Kidney (tissue), 22 donors: ENCODE data around the gene SSBP4. TPM values are rescaled to one million over a fixed set of nuclear protein-coding genes. Genes with fewer than 3 reads are reported as not detected.

Experiments used
- DNase-seq, 5 donors: peaks; one replicate each; pipeline ENCODE4 v3.0.0-alpha.2; 2013 to 2020
- FAIRE-seq: peaks from 2 replicates; lab custom pipeline; 2012; peaks lifted over from hg19 to GRCh38; lab: Jason Lieb, UNC
- H3K27ac ChIP-seq, 2 donors: one replicate each; pipeline ENCODE4 v1.7.0; 2013; ENCODE audit warnings: low read depth in 2 of 2, low read length in 2 of 2, inconsistent platforms in 1 of 2
- H3K27me3 ChIP-seq: one replicate; pipeline ENCODE4 v1.7.1; 2013; ENCODE audit warnings: low read length, inconsistent platforms; ENCODE audit not compliant: control insufficient read depth, insufficient read depth
- H3K36me3 ChIP-seq, 3 donors: one replicate each; pipeline versions ENCODE4 v1.7.0 to v1.7.1; 2013; ENCODE audit warnings: low read length in 3 of 3, control low read depth in 1 of 3, inconsistent platforms in 1 of 3; ENCODE audit not compliant: insufficient read depth in 3 of 3, control insufficient read depth in 2 of 3
- H3K4me1 ChIP-seq, 3 donors: one replicate each; pipeline versions ENCODE4 v1.7.0 to v1.7.1; 2013; ENCODE audit warnings: low read length in 3 of 3, inconsistent platforms in 1 of 3, low read depth in 1 of 3; ENCODE audit not compliant: control insufficient read depth in 2 of 3, insufficient read depth in 2 of 3
- H3K4me3 ChIP-seq, 3 donors: one replicate each; pipeline versions ENCODE4 v1.7.0 to v1.8.1; 2013; ENCODE audit warnings: low read length in 3 of 3, control low read depth in 1 of 3, inconsistent platforms in 1 of 3
- H3K9ac ChIP-seq, 3 donors: one replicate each; pipeline versions ENCODE4 v1.7.0 to v1.7.1; 2013; ENCODE audit warnings: low read length in 3 of 3, control low read depth in 1 of 3, inconsistent platforms in 1 of 3
- H3K9me3 ChIP-seq, 3 donors: one replicate each; pipeline versions ENCODE4 v1.7.0 to v1.7.1; 2013; ENCODE audit warnings: low read length in 3 of 3, control low read depth in 1 of 3, inconsistent platforms in 1 of 3; ENCODE audit not compliant: control insufficient read depth in 2 of 3, insufficient read depth in 1 of 3
- intact Hi-C: fragments of 100-400 bp; cut with DNase I; formaldehyde crosslinking; loops from one replicate; pipeline ENCODE4 v1.11.1; 2022
- long read RNA-seq, 10 donors: library from polyadenylated mRNA in 1 of 10; unstranded in 1 of 10; transcript quantifications; one replicate each; pipeline ENCODE4 v2.0.0 and lab custom pipeline, GENCODE V29; 2021 to 2026
- polyA plus RNA-seq: library from polyadenylated mRNA; stranded (reverse); fragments of 350-450 nt; fragmentation: Illumina TruSeq; extraction: RNeasy Lipid Tissue Mini Kit (QIAGEN cat#74804); gene quantifications from one replicate; pipeline ENCODE4 v1.2.3, GENCODE V29; 2014; ENCODE audit warnings: low read depth, low replicate concordance; ENCODE audit not compliant: insufficient read depth
- total RNA-seq: library from RNA; stranded (reverse); fragmentation: NEBNext Ultra II Directional; extraction: Animal tissue kit (Norgen Biotek cat#: 25700); gene quantifications from one replicate; pipeline ENCODE4 v1.2.1, GENCODE V29; 2021
- TF ChIP-seq, protein P1 (sequence below): IDR thresholded peaks from 3 replicates; pipeline ENCODE4 v1.5.1; 2012; ENCODE audit warnings: mild to moderate bottlenecking, moderate library complexity, borderline replicate concordance; ENCODE audit not compliant: insufficient read depth; ENCODE audit errors: extremely low read depth
- donor health status: control.
- donor health status: control.
- donor health status: control.
- donor health status: control.
- donor health status: control.
- donor health status: DM: yes; HTN: yes; CAD: no.
- donor health status: Normal renal cell carcinoma (clear cell type).

The SSBP4 gene
- 64.9 TPM for total RNA-seq
- polyA plus RNA-seq: 74.9 TPM
- long read RNA-seq, donor 1, transcript SSBP4-206 (3 exons, 793 nt): major isoform, 8 of 17 reads
- long read RNA-seq, donor 1, transcript SSBP4-202 (17 exons, 1,721 nt): minor isoform, 7 of 17 reads
- long read RNA-seq, donor 1, partial matches to known transcripts: 0 of 17 reads
- long read RNA-seq, donor 1, other reads (novel, unspliced or antisense): 0 of 17 reads
- long read RNA-seq, donor 2, transcript SSBP4-202 (17 exons, 1,721 nt): minor isoform, 5 of 155 reads
- long read RNA-seq, donor 2, transcript SSBP4-206 (3 exons, 793 nt): major isoform, 8 of 155 reads
- long read RNA-seq, donor 2, partial matches to known transcripts: 85 of 155 reads
- long read RNA-seq, donor 2, other reads (novel, unspliced or antisense): 55 of 155 reads
- long read RNA-seq, donor 3, transcript SSBP4-202 (17 exons, 1,721 nt): minor isoform, 5 of 29 reads
- long read RNA-seq, donor 3, transcript SSBP4-201 (18 exons, 1,768 nt): minor isoform, 5 of 29 reads
- long read RNA-seq, donor 3, transcript SSBP4-206 (3 exons, 793 nt): major isoform, 12 of 29 reads
- long read RNA-seq, donor 3, partial matches to known transcripts: 0 of 29 reads
- long read RNA-seq, donor 3, other reads (novel, unspliced or antisense): 7 of 29 reads
- long read RNA-seq, donor 4, transcript SSBP4-202 (17 exons, 1,721 nt): major isoform, 5 of 10 reads
- long read RNA-seq, donor 4, partial matches to known transcripts: 0 of 10 reads
- long read RNA-seq, donor 4, other reads (novel, unspliced or antisense): 0 of 10 reads
- long read RNA-seq, donor 5, partial matches to known transcripts: 0 of 1 reads
- long read RNA-seq, donor 5, other reads (novel, unspliced or antisense): 0 of 1 reads
- long read RNA-seq, donor 6, transcript SSBP4-202 (17 exons, 1,721 nt): minor isoform, 7 of 41 reads
- long read RNA-seq, donor 6, transcript SSBP4-206 (3 exons, 793 nt): major isoform, 16 of 41 reads
- long read RNA-seq, donor 6, partial matches to known transcripts: 8 of 41 reads
- long read RNA-seq, donor 6, other reads (novel, unspliced or antisense): 6 of 41 reads
- long read RNA-seq, donor 7, transcript SSBP4-201 (18 exons, 1,768 nt): minor isoform, 7 of 96 reads
- long read RNA-seq, donor 7, transcript SSBP4-202 (17 exons, 1,721 nt): major isoform, 36 of 96 reads
- long read RNA-seq, donor 7, partial matches to known transcripts: 14 of 96 reads
- long read RNA-seq, donor 7, other reads (novel, unspliced or antisense): 37 of 96 reads
- long read RNA-seq, donor 8, transcript SSBP4-202 (17 exons, 1,721 nt): minor isoform, 6 of 38 reads
- long read RNA-seq, donor 8, transcript SSBP4-206 (3 exons, 793 nt): major isoform, 11 of 38 reads
- long read RNA-seq, donor 8, partial matches to known transcripts: 21 of 38 reads
- long read RNA-seq, donor 8, other reads (novel, unspliced or antisense): 0 of 38 reads
- long read RNA-seq, donor 9, transcript SSBP4-206 (3 exons, 793 nt): major isoform, 9 of 20 reads
- long read RNA-seq, donor 9, partial matches to known transcripts: 8 of 20 reads
- long read RNA-seq, donor 9, other reads (novel, unspliced or antisense): 0 of 20 reads
- long read RNA-seq, donor 10, transcript SSBP4-206 (3 exons, 793 nt): major isoform, 11 of 22 reads
- long read RNA-seq, donor 10, partial matches to known transcripts: 5 of 22 reads
- long read RNA-seq, donor 10, other reads (novel, unspliced or antisense): 0 of 22 reads

DNA sequence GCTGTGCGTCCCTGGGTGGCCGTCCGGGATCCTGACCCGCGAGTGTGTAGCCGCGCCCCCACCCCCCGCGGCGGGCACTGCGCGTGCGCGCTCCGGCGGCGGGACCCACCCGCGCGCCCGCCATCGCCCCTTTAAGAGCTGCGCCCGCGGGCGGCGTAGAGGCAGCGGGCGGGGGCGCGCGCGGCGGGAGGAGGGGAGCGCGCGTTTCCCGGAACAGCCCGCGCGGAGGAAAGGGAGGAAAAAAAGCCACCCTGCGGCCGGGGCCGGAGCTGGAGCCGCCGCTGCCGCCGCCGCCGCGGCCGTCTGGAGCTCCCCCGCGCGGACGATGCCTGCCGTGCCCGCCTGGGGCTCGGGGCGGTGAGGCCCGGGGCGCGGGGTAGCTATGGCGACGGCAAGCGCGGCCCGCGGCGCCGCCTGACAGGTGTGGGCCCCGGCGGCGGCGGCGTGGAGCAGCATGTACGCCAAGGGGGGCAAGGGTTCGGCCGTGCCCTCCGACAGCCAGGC is at the start of gene SSBP4:
Gene SSBP4, plus strand, starts transcription at position 204 of the 504 bp plus-strand sequence. Its CDS starts 251 bp downstream, at position 455.
- Histone ChIP-seq H3K9me3 (no peaks in the 10 kb centered on the region), H3K4me1 (peaks cover 3 to 41% (median 11%) of the 10 kb centered on the region in 3 donors), H3K36me3 (no peaks in the 10 kb centered on the region), H3K4me3 (peak within 1 kb of the TSS; percentile 45 to 59 (median 52)), H3K27me3 (no peaks in the 10 kb centered on the region), H3K27ac (peak within 1 kb of the TSS; percentile 82 to 95), H3K9ac (peak within 1 kb of the TSS in 2 of 3 donors; percentile 21 to 27)
- TF ChIP-seq, protein P1, sequence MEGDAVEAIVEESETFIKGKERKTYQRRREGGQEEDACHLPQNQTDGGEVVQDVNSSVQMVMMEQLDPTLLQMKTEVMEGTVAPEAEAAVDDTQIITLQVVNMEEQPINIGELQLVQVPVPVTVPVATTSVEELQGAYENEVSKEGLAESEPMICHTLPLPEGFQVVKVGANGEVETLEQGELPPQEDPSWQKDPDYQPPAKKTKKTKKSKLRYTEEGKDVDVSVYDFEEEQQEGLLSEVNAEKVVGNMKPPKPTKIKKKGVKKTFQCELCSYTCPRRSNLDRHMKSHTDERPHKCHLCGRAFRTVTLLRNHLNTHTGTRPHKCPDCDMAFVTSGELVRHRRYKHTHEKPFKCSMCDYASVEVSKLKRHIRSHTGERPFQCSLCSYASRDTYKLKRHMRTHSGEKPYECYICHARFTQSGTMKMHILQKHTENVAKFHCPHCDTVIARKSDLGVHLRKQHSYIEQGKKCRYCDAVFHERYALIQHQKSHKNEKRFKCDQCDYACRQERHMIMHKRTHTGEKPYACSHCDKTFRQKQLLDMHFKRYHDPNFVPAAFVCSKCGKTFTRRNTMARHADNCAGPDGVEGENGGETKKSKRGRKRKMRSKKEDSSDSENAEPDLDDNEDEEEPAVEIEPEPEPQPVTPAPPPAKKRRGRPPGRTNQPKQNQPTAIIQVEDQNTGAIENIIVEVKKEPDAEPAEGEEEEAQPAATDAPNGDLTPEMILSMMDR: peak; percentile 33
- DNase-seq: peak; percentile 82 to 92 (median 90)
- intact Hi-C loops: no loop called here
- FAIRE-seq: no peak

GRCh38 chr19:18373407-18373891 is 45.7 kb upstream of the SSBP4 start:
- H3K4me1 ChIP-seq: peaks cover 3 to 20% (median 18%) of the 10 kb centered on the region in 3 donors

More at GRCh38 chr19:18373407-18373891, 45.7 kb upstream of the SSBP4 start:
- Histone ChIP-seq H3K9ac (peak overlapping the region in 2 of 3 donors; percentile 78 to 79), H3K4me3 (peak overlapping the region in 1 of 3 donors; percentile 46), H3K27ac (peak overlapping the region; percentile 84 to 99), H3K36me3 (no peaks in the 10 kb centered on the region), H3K9me3 (no peaks in the 10 kb centered on the region), H3K27me3 (no peaks in the 10 kb centered on the region)
- intact Hi-C loops: no loop called here
- FAIRE-seq (no peak), DNase-seq (no peak)
- TF ChIP-seq, protein P1: no peak
